Stomach smooth muscle (tissue), 2 donors: ENCODE measurements around the gene C12orf42.

Experiments used
- H3K27ac ChIP-seq: one replicate; pipeline ENCODE4 v1.7.0; 2013; ENCODE audit warnings: mild to moderate bottlenecking, low read length, inconsistent platforms
- H3K27me3 ChIP-seq, 2 donors: one replicate each; pipeline ENCODE4 v1.7.0; 2013; ENCODE audit warnings: low read length in 2 of 2; ENCODE audit not compliant: insufficient read depth in 2 of 2, control insufficient read depth in 1 of 2
- H3K36me3 ChIP-seq, 2 donors: one replicate each; pipeline ENCODE4 v1.7.0; 2013; ENCODE audit warnings: low read length in 2 of 2; ENCODE audit not compliant: control insufficient read depth in 2 of 2, insufficient read depth in 2 of 2
- H3K4me1 ChIP-seq: one replicate; pipeline ENCODE4 v1.7.0; 2013; ENCODE audit warnings: low read length; ENCODE audit not compliant: control insufficient read depth, insufficient read depth
- H3K4me3 ChIP-seq, 2 donors: one replicate each; pipeline ENCODE4 v1.7.0; 2013; ENCODE audit warnings: low read length in 2 of 2
- H3K9ac ChIP-seq, 2 donors: one replicate each; pipeline ENCODE4 v1.7.0; 2013; ENCODE audit warnings: low read length in 2 of 2, mild to moderate bottlenecking in 1 of 2
- H3K9me3 ChIP-seq, 2 donors: one replicate each; pipeline ENCODE4 v1.7.0; 2013; ENCODE audit warnings: low read length in 2 of 2; ENCODE audit not compliant: control insufficient read depth in 2 of 2
- donor health status: healthy.
- donor health status: Pancreatic carcinoma.

Gene C12orf42

DNA sequence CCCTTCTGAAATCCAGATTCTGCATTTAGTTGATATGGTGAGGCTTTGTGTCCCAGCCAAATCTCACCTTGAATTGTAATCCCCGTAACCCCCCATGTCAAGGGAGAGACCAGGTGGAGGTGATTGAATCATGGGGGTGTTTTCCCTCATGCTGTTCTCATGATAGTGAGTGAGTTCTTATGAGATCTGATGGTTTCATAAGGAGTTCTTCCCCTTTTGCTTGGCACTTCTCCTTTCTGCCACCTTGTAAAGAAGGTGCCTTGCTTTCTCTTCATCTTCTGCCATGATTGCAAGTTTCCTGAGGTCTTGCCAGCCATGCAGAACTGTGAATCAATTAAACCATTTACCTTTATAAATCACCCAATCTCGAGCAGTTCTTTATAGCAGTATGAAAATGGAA is 23.1 kb upstream of the C12orf42 start:
- Histone ChIP-seq H3K27me3 (peaks cover 0 to 2% of the 10 kb centered on the region in 2 donors), H3K9ac (no peak overlapping the region), H3K4me3 (no peak overlapping the region), H3K9me3 (no peaks in the 10 kb centered on the region), H3K36me3 (no peaks in the 10 kb centered on the region), H3K27ac (no peak overlapping the region), H3K4me1 (no peaks in the 10 kb centered on the region)

DNA sequence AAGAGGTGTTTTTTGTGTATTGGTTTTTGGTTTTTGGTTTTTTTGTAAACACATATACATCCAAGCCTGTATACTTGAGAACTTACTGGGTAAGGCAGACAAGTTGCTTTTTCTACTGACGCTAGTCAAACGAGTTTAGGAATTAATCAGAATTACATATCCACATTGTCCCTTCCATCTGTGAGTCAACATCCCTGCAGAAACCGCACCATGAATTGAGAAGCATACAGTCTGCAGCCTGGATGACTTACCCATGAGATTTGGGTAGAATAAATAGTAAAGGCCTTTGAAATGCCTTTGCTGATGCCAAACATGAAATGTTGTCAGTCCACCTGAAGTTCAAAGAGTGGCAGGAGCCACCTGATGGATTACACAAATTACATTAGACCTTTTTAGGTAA is 21.4 kb upstream of the C12orf42 start:
- Histone ChIP-seq H3K4me3 (no peak overlapping the region), H3K9me3 (no peaks in the 10 kb centered on the region), H3K27me3 (peaks cover 0 to 2% of the 10 kb centered on the region in 2 donors), H3K4me1 (no peaks in the 10 kb centered on the region), H3K36me3 (no peaks in the 10 kb centered on the region), H3K9ac (no peak overlapping the region), H3K27ac (no peak overlapping the region)

DNA sequence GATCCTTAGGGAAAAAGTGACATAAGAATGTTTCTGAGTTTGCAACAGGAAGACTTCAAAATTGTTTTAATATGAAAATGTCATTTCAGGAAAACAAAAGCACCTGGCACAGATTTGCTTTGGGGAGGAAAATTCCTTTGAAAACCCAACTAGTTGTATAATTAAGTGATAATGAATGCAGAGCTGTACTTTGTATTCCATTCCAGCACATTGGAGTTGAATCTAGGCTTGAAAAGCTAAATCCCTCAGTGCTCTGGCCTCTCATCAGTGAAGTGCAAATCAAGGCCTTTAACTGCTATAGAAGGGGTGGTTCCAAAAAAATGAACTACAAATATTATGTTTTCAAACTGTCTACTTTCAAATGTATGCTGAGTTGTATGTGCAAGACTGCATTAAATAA is 19.6 kb upstream of the C12orf42 start:
- no peaks in the 10 kb centered on the region for H3K4me1 ChIP-seq
- H3K9me3 ChIP-seq = no peaks in the 10 kb centered on the region
- H3K36me3 ChIP-seq = no peaks in the 10 kb centered on the region
- no peak overlapping the region for H3K27ac ChIP-seq
- H3K9ac ChIP-seq = no peak overlapping the region
- no peaks in the 10 kb centered on the region for H3K27me3 ChIP-seq
- H3K4me3 ChIP-seq = no peak overlapping the region

- Histone ChIP-seq H3K9me3 (no peaks in the 10 kb centered on the region), H3K27me3 (no peaks in the 10 kb centered on the region), H3K27ac (no peak overlapping the region), H3K9ac (no peak overlapping the region), H3K36me3 (no peaks in the 10 kb centered on the region), H3K4me1 (no peaks in the 10 kb centered on the region), H3K4me3 (no peak overlapping the region)
Measured at GRCh38 chr12:103513875-103514274, 18.1 kb upstream of the C12orf42 start.

DNA sequence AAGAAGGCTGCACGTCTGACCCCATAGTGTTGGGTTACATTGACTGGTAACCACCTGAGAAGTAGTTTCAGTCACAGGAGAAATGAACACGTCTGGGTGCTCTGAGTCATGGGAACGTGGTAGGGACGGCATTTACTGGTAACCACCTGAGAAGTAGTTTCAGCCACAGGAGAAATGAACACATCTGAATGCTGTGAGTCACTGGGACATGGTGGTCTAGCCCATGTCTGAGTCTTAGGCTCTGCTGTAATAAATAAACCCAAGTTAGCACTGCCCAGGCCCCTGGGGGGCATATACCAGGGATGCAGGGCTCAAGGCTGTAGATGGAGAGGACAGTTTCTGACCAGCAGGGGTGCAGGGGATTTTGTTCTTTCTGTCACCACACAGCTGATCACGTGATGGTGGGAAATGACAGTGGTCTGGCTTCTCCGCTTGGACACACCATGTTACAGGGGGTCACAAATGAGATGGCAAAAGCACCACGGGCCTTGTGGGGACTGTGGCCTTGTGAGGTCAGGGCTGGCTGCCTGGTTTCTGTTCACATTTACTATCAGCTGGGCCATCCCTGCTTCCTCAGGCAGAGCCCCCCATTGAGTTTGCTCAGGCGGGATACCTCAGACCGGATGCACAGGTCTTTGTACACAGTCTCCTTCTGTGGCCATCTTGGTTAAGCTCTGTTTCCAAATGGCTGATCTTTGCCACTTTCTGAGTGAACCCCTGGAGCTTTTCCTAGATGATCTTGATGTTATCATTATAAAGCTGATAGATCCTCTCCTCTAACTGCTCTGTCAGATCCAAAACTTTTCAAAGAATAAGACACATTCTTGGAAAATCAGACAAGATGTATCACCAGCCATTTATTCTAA is 9.8 kb upstream of the C12orf42 start:
- no peaks in the 10 kb centered on the region for H3K9me3 ChIP-seq
- no peaks in the 10 kb centered on the region for H3K4me1 ChIP-seq
- H3K4me3 ChIP-seq = no peak overlapping the region
- no peak overlapping the region for H3K9ac ChIP-seq
- no peaks in the 10 kb centered on the region for H3K36me3 ChIP-seq
- no peak overlapping the region for H3K27ac ChIP-seq
- H3K27me3 ChIP-seq = no peaks in the 10 kb centered on the region

DNA sequence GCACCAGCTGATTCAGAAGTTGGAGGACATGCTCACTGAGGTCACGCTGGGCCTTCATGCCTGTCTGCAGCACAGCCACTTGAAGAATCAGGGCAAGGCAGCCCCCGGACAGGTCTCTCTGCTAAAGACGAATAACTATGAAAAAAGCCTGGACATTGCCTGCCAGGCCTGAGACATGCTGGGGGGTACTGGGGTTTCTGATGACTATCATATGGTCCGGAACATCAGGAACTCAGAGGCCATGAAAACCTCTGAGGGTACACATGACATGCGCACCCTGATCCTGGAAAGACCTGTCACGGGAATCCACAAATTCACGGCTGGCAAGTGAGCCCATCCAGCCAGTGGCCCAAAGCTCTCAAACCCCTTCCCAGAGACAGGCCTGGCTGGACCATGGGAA is 8.8 kb upstream of the C12orf42 start:
- Histone ChIP-seq H3K9ac (no peak overlapping the region), H3K4me1 (no peaks in the 10 kb centered on the region), H3K9me3 (no peaks in the 10 kb centered on the region), H3K27ac (no peak overlapping the region), H3K27me3 (no peaks in the 10 kb centered on the region), H3K4me3 (no peak overlapping the region), H3K36me3 (no peaks in the 10 kb centered on the region)

GRCh38 chr12:103503546-103504480 is 8.0 kb upstream of the C12orf42 start:
- Histone ChIP-seq H3K36me3 (no peaks in the 10 kb centered on the region), H3K9ac (no peak overlapping the region), H3K27me3 (no peaks in the 10 kb centered on the region), H3K4me1 (no peaks in the 10 kb centered on the region), H3K27ac (no peak overlapping the region), H3K4me3 (no peak overlapping the region), H3K9me3 (no peaks in the 10 kb centered on the region)

DNA sequence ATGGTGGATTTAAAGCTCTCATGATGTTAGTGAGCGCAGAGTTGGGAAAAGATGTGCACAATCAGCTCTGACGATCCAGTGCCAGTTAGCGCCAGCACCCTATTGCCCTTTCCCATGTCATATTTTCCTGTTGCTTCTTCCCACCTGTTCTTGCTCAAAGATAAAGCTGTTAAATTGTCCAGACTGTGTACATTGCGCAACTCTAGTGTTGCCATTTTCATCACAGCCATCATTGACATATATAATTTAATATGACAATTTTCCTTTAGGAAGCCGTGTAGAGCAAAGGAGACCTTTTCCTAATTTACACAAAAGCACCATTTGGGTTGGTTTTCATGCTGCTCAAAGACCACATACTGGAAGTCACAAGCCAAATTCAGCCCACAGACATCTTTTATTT is 5.7 kb upstream of the C12orf42 start:
- Histone ChIP-seq H3K4me3 (no peak overlapping the region), H3K36me3 (no peaks in the 10 kb centered on the region), H3K27ac (no peak overlapping the region), H3K4me1 (no peaks in the 10 kb centered on the region), H3K9me3 (no peaks in the 10 kb centered on the region), H3K9ac (no peak overlapping the region), H3K27me3 (peaks cover 3 to 9% of the 10 kb centered on the region in 2 donors)

- Histone ChIP-seq H3K9ac (no peak overlapping the region), H3K4me1 (peaks cover 7% of the 10 kb centered on the region), H3K36me3 (no peaks in the 10 kb centered on the region), H3K4me3 (no peak overlapping the region), H3K9me3 (no peaks in the 10 kb centered on the region), H3K27me3 (peaks cover 11 to 25% of the 10 kb centered on the region in 2 donors), H3K27ac (no peak overlapping the region)
Measured at GRCh38 chr12:103499571-103499970, 3.8 kb upstream of the C12orf42 start.

DNA sequence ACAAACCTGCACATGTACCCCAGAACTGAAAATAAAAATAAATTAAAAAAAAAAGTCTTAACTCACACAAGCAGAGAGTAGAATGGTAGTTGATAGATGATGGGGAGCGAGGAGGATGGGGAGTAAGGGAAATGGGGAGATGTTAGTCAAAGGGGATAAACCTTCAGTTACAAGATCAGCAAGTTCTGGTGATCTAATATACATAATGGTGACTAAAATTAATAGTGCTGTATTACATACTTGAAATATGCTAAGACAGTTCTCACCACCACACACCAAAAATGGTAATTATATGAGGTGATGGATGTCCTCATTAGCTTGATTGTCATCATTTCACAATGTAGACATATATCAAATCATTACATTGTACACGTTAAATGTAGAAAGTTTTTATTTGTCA is 3.2 kb upstream of the C12orf42 start:
- Histone ChIP-seq H3K9ac (no peak overlapping the region), H3K27me3 (peaks cover 15 to 26% of the 10 kb centered on the region in 2 donors), H3K36me3 (no peaks in the 10 kb centered on the region), H3K4me3 (no peak overlapping the region), H3K9me3 (no peaks in the 10 kb centered on the region), H3K27ac (no peak overlapping the region), H3K4me1 (peaks cover 7% of the 10 kb centered on the region)
